Tibial nerve (tissue), 4 donors: ENCODE data around the gene CAPRIN1.

Experiments used
- CTCF ChIP-seq, 5 experiments: fragments of 200-600 bp in 3 of 5; fragments of 450-650 bp in 2 of 5; sonication (generic) in 3 of 5; IDR thresholded peaks; one replicate each; pipeline ENCODE4 v1.5.1; 2016 to 2019; ENCODE audit warnings: antibody characterized with exemption in 5 of 5, mild to moderate bottlenecking in 3 of 5, moderate library complexity in 2 of 5
- EP300 ChIP-seq, 2 donors: sonication (generic); formaldehyde crosslinking; IDR thresholded peaks; one replicate each; pipeline ENCODE4 v1.6.1; 2017; ENCODE audit warnings: antibody characterized with exemption in 2 of 2, mild to moderate bottlenecking in 1 of 2
- POLR2A ChIP-seq, 2 donors: fragments of 450-650 bp; IDR thresholded peaks; one replicate each; pipeline ENCODE4 v1.6.1; 2017; ENCODE audit warnings: antibody characterized with exemption in 2 of 2, mild to moderate bottlenecking in 2 of 2, moderate library complexity in 2 of 2

- TF ChIP-seq EP300 (IDR thresholded peaks at IDR 0.05) (no peak), CTCF (IDR thresholded peaks at IDR 0.05) (no peak), POLR2A (IDR thresholded peaks at IDR 0.05) (no peak)
These were observed 62.5 kb downstream of the CAPRIN1 start for GRCh38 chr11:34114014-34114413.
